GM20000 (cell line): Measurements from ENCODE around the gene TGFB2.

ENCODE experiments used
- DNase-seq: peaks from one replicate; pipeline ENCODE4 v3.0.0; 2012; ENCODE audit warnings: low spot score
- CTCF ChIP-seq: IDR thresholded peaks from 2 replicates; pipeline ENCODE4 v1.5.1; 2012; ENCODE audit warnings: mild to moderate bottlenecking, control low read depth; ENCODE audit errors: extremely low read depth, missing control alignments

Gene TGFB2

GRCh38 chr1:218344814-218345672 lies at the start of gene TGFB2:
TGFB2 (plus strand) TSS chr1:218345336; CDS start chr1:218346702, 1,366 bp downstream.
- no peak for TF ChIP-seq CTCF
- peak; percentile 43 for DNase-seq

GRCh38 chr1:218296162-218296561 lies 49.0 kb upstream of the TGFB2 start:
- no peak for TF ChIP-seq CTCF
- DNase-seq = no peak

GRCh38 chr1:218297461-218297860 lies 47.7 kb upstream of the TGFB2 start:
- no peak for TF ChIP-seq CTCF
- no peak for DNase-seq

- DNase-seq = no peak
- no peak for TF ChIP-seq CTCF
These were observed 47.3 kb upstream of the TGFB2 start for GRCh38 chr1:218297867-218298266.

GRCh38 chr1:218298398-218298797 lies 46.7 kb upstream of the TGFB2 start:
- no peak for DNase-seq
- no peak for TF ChIP-seq CTCF

GRCh38 chr1:218299416-218299815 lies 45.7 kb upstream of the TGFB2 start:
- DNase-seq = no peak
- TF ChIP-seq CTCF = no peak

GRCh38 chr1:218301217-218301616 lies 43.9 kb upstream of the TGFB2 start:
- no peak for DNase-seq
- TF ChIP-seq CTCF = no peak
